Omental fat pad (tissue), 4 donors: ENCODE results near the gene ALKBH3. TPM values are rescaled to one million over a fixed set of nuclear protein-coding genes. Genes with fewer than 3 reads are reported as not detected.

Source experiments
- ATAC-seq: fragments of 150-250 bp; one replicate; pipeline ENCODE4 v1.9.1; 2016; ENCODE audit warnings: mild to moderate bottlenecking, moderate library complexity; ENCODE audit not compliant: low FRiP score
- DNase-seq: peaks from one replicate; pipeline ENCODE4 v3.0.0-alpha.2; 2019; ENCODE audit warnings: low spot score
- CTCF ChIP-seq, 3 donors: fragments of 450-650 bp; IDR thresholded peaks; one replicate each; pipeline ENCODE4 v1.5.1; 2016 to 2017; ENCODE audit warnings: antibody characterized with exemption in 3 of 3, mild to moderate bottlenecking in 3 of 3, moderate library complexity in 2 of 3
- total RNA-seq, 4 donors: library from RNA; depleted of rRNA; stranded (reverse); fragments of >200 nt; gene quantifications; one replicate each; pipeline ENCODE4 v1.1.0, GENCODE V29; 2016

ALKBH3 gene
- total RNA-seq, 4 donors from 2014 or later = 26.3 to 39.9 (median 29.6) TPM

GRCh38 chr11:43930868-43931716, 50.5 kb downstream of the ALKBH3 start:
- DNase-seq = no peak
- ATAC-seq = no peak
- no peak for TF ChIP-seq CTCF (IDR thresholded peaks at IDR 0.05)

- ATAC-seq (no peak), DNase-seq (no peak)
- TF ChIP-seq CTCF (IDR thresholded peaks at IDR 0.05) = no peak
These were observed 51.0 kb downstream of the ALKBH3 start for GRCh38 chr11:43931717-43932039.

GRCh38 chr11:43933226-43933607, 52.6 kb downstream of the ALKBH3 start:
- DNase-seq = no peak
- TF ChIP-seq CTCF (IDR thresholded peaks at IDR 0.05) = no peak
- ATAC-seq = no peak

- DNase-seq (no peak), ATAC-seq (no peak)
- TF ChIP-seq CTCF (IDR thresholded peaks at IDR 0.05) = no peak
These were observed 53.2 kb downstream of the ALKBH3 start for GRCh38 chr11:43933608-43934551.

- ATAC-seq = no peak
- DNase-seq = no peak
- no peak for TF ChIP-seq CTCF (IDR thresholded peaks at IDR 0.05)
These were observed 54.2 kb downstream of the ALKBH3 start for GRCh38 chr11:43934601-43935423.

GRCh38 chr11:43935424-43935979, 54.9 kb downstream of the ALKBH3 start:
- TF ChIP-seq CTCF (IDR thresholded peaks at IDR 0.05) = no peak
- DNase-seq (no peak), ATAC-seq (no peak)
